Activated naive CD8-positive, alpha-beta T cell treated with anti-CD3 and anti-CD28 coated beads, Interleukin-2, amount 10 ng/mL, durations not matched to agents 7 days and 5 days (primary cell): Measurements from ENCODE around the gene DNAAF6. TPM values are rescaled to one million over a fixed set of nuclear protein-coding genes. Genes with fewer than 3 reads are reported as not detected.

ENCODE experiments used
- ATAC-seq: fragments of 150-1000 bp; cut with Tn5 transposase; one replicate; pipeline ENCODE4 v1.10.0; 2021; ENCODE audit warnings: low read depth, moderate library complexity
- POLR2A ChIA-PET: fragments of 350-600 bp; sonication (Branson Sonifier 250); formaldehyde crosslinking; loops from one replicate; lab custom pipeline; 2021; ENCODE audit warnings: antibody characterized with exemption; lab: Charles Lee
- DNase-seq: peaks from one replicate; pipeline ENCODE4 v3.0.0; 2021
- H3K27ac Mint-ChIP-seq: one replicate; pipeline ENCODE4 v1.8.0; 2022; ENCODE audit warnings: mild to moderate bottlenecking, mixed read lengths
- H3K27me3 Mint-ChIP-seq: one replicate; pipeline ENCODE4 v1.8.0; 2022; ENCODE audit warnings: mild to moderate bottlenecking, moderate library complexity, mixed read lengths
- H3K36me3 Mint-ChIP-seq: one replicate; pipeline ENCODE4 v1.8.0; 2021; ENCODE audit warnings: mild to moderate bottlenecking, mixed read lengths
- H3K4me1 Mint-ChIP-seq: one replicate; pipeline ENCODE4 v1.8.0; 2021; ENCODE audit warnings: mixed read lengths
- H3K4me3 Mint-ChIP-seq: one replicate; pipeline ENCODE4 v1.8.0; 2022; ENCODE audit warnings: mild to moderate bottlenecking, moderate library complexity, mixed read lengths
- H3K9me3 Mint-ChIP-seq: one replicate; pipeline ENCODE4 v1.8.0; 2021; ENCODE audit warnings: mixed read lengths
- total RNA-seq, 2 experiments: library from RNA; stranded (reverse); gene quantifications; one replicate each; pipeline ENCODE4 v1.2.3, GENCODE V29; 2021

Gene DNAAF6
- total RNA-seq, 2 experiments from 2014 or later: not detected

- no peak overlapping the region for H3K27ac Mint-ChIP-seq
- H3K9me3 Mint-ChIP-seq: no peaks in the 10 kb centered on the region
- H3K4me3 Mint-ChIP-seq: no peak overlapping the region
- DNase-seq: no peak
- no peaks in the 10 kb centered on the region for H3K36me3 Mint-ChIP-seq
- POLR2A ChIA-PET: no interaction called here
- ATAC-seq: no peak
- H3K27me3 Mint-ChIP-seq: peaks cover 5% of the 10 kb centered on the region
- no peaks in the 10 kb centered on the region for H3K4me1 Mint-ChIP-seq
Measured at GRCh38 chrX:107213477-107213876, 7.1 kb downstream of the DNAAF6 start.

DNA sequence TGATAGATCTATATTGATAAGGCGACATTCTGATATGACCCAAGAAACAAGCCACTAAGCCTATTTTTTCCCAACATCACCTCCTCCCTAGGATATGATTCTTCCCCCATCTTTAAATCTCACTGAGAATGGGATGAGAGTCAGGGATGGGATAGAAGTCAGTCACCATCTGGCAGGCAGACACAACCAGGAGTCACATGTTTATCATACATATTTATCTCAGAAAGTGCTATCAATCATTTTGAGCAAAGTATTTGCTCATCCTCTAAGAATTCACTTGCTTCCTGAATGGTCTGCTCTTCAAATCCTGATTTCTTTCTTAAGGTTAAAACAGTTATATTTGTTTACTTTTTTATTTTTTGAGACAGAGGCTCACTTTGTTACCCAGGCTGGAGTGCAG, 20.3 kb downstream of the DNAAF6 start:
- POLR2A ChIA-PET: no interaction called here
- no peak for DNase-seq
- Mint-ChIP-seq H3K4me1 (no peaks in the 10 kb centered on the region), H3K9me3 (no peaks in the 10 kb centered on the region), H3K27me3 (no peaks in the 10 kb centered on the region), H3K27ac (no peak overlapping the region), H3K4me3 (no peak overlapping the region), H3K36me3 (no peaks in the 10 kb centered on the region)
- ATAC-seq: no peak

DNA sequence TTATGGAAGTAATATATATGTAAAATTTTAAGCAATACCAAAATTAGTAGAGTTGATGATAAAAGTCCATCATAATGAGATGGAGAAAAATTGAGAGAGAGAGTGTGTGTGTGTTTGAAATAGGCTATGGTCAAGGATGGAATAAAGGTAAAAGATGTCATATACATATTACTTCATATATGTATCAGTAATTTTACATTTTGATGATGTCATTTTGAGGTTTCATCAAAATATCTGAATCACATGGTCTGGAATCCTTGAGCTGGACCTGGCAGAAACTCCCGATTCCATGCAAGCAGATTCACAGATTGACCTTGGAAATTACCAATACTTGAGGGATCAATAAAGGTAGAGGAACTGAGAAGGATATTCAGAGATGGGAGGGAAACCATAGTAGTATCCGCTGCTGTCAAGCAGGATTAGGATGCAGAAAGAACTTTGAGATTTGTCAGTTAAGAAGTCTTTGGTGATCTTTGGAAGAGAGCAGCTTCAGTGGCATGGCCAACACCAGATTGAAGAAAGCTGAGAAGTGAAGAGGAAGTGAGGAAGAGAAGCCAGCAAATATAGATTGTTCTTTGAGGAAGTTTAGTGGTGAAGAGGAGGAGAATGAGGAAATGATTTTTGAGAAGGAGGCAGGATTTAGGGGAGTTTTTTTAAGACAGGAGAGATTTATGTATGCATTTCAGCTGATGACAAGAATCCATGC, 21.5 kb downstream of the DNAAF6 start:
- POLR2A ChIA-PET: no interaction called here
- Mint-ChIP-seq H3K4me3 (no peak overlapping the region), H3K27ac (no peak overlapping the region), H3K36me3 (no peaks in the 10 kb centered on the region), H3K27me3 (no peaks in the 10 kb centered on the region), H3K9me3 (no peaks in the 10 kb centered on the region), H3K4me1 (no peaks in the 10 kb centered on the region)
- DNase-seq (no peak), ATAC-seq (no peak)

- POLR2A ChIA-PET: no interaction called here
- Mint-ChIP-seq H3K4me1 (no peaks in the 10 kb centered on the region), H3K27me3 (no peaks in the 10 kb centered on the region), H3K27ac (no peak overlapping the region), H3K36me3 (no peaks in the 10 kb centered on the region), H3K9me3 (no peaks in the 10 kb centered on the region), H3K4me3 (no peak overlapping the region)
- DNase-seq (no peak), ATAC-seq (no peak)
Measured at GRCh38 chrX:107228486-107228819, 22.0 kb downstream of the DNAAF6 start.

- H3K4me3 Mint-ChIP-seq: no peak overlapping the region
- DNase-seq (no peak), ATAC-seq (peak; percentile 42)
- POLR2A ChIA-PET: no interaction called here
- peaks cover 17% of the 10 kb centered on the region for H3K27me3 Mint-ChIP-seq
- no peak overlapping the region for H3K27ac Mint-ChIP-seq
- no peaks in the 10 kb centered on the region for H3K4me1 Mint-ChIP-seq
- no peaks in the 10 kb centered on the region for H3K9me3 Mint-ChIP-seq
- no peaks in the 10 kb centered on the region for H3K36me3 Mint-ChIP-seq
Measured at GRCh38 chrX:107272431-107272921, 66.1 kb downstream of the DNAAF6 start.

GRCh38 chrX:107273795-107274194, 67.4 kb downstream of the DNAAF6 start:
- Mint-ChIP-seq H3K4me3 (no peak overlapping the region), H3K27ac (no peak overlapping the region), H3K4me1 (no peaks in the 10 kb centered on the region), H3K36me3 (no peaks in the 10 kb centered on the region), H3K9me3 (no peaks in the 10 kb centered on the region), H3K27me3 (peaks cover 16% of the 10 kb centered on the region)
- ATAC-seq (no peak), DNase-seq (no peak)
- POLR2A ChIA-PET: no interaction called here

DNA sequence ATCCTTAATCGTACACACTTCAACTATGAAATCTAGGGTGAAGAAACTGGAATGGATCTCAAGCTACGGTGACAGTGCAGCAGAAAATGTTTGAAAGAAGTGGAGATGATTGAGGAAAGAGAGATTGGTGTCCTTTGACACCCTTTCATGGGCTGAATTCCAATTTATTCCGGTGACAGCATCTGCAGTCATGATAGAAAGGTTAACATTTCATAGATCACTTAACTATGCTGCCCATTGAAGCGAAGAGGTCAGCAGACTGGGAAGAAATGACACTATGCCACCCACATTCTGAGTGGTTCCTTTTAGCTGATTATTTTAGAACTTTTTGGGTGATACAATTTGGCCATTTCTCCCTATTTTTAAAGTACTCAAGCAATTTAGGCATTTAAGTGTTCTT, 82.3 kb downstream of the DNAAF6 start:
- POLR2A ChIA-PET: no interaction called here
- H3K27me3 Mint-ChIP-seq: peaks cover 5% of the 10 kb centered on the region
- H3K4me3 Mint-ChIP-seq: no peak overlapping the region
- H3K9me3 Mint-ChIP-seq: no peaks in the 10 kb centered on the region
- DNase-seq (no peak), ATAC-seq (no peak)
- H3K36me3 Mint-ChIP-seq: no peaks in the 10 kb centered on the region
- no peak overlapping the region for H3K27ac Mint-ChIP-seq
- H3K4me1 Mint-ChIP-seq: no peaks in the 10 kb centered on the region

DNA sequence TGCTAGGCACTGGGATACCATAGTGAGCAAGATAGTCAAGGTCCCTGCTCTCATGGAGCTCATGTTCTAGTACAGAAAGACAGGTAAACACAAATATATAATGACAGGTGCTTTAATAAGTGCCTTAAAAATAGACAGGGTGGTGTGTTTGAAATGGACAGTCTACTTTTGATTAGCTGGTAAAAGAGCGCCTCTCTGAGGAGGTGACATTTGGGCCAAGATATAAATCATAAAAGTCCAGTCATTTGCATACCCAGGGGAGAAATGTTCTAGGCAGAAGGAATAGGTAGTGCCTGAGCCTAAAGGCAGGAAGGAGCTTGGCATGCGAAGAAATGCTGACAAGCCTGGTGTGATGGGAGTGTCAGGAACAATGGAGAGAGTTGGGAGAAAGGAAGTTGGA, 83.6 kb downstream of the DNAAF6 start:
- no peak for ATAC-seq
- no peak overlapping the region for H3K27ac Mint-ChIP-seq
- H3K27me3 Mint-ChIP-seq: peaks cover under 1% of the 10 kb centered on the region
- H3K4me3 Mint-ChIP-seq: no peak overlapping the region
- DNase-seq: no peak
- H3K9me3 Mint-ChIP-seq: no peaks in the 10 kb centered on the region
- POLR2A ChIA-PET: no interaction called here
- no peaks in the 10 kb centered on the region for H3K4me1 Mint-ChIP-seq
- H3K36me3 Mint-ChIP-seq: no peaks in the 10 kb centered on the region

DNA sequence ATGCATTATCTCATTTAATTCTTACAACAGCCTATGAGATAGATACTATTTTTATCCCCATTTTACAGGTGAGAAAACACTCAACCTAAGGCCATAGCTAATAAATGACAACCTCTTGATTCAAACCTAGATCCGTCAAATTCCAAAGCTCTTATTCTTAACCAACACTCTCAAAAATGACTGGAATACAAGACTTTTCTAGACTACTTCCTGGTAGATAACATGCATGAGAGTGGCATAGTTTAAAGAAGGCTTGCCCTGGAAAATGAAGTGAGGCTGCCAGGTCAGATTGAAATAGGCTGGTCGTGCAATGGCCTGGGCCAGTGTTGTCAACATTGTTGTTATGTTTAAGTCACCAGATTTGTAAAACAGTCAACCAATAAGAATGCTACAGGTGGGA, 86.6 kb downstream of the DNAAF6 start:
- H3K36me3 Mint-ChIP-seq: no peaks in the 10 kb centered on the region
- H3K9me3 Mint-ChIP-seq: no peaks in the 10 kb centered on the region
- no peak overlapping the region for H3K27ac Mint-ChIP-seq
- DNase-seq (no peak), ATAC-seq (no peak)
- H3K4me3 Mint-ChIP-seq: no peak overlapping the region
- POLR2A ChIA-PET: interaction anchor here (0.6 kb wide), 1 partner anchor 317 kb away, joined by 3 read pairs; no protein-coding TSS in a partner anchor
- peaks cover 2% of the 10 kb centered on the region for H3K27me3 Mint-ChIP-seq
- H3K4me1 Mint-ChIP-seq: no peaks in the 10 kb centered on the region

Other genes starting within 250 kb of the DNAAF6 start
- gene MORC4, start 206.4 kb upstream of the DNAAF6 start, total RNA-seq: 1 to 10 TPM; 7.7 to 8.6 TPM
- 10 to 100 TPM; 19.2 to 19.7 TPM for gene RBM41, start 87.8 kb upstream of the DNAAF6 start, total RNA-seq
- 1 to 10 TPM; 1.8 to 3.5 TPM for gene NUP62CL, start 178 bp upstream of the DNAAF6 start, total RNA-seq
- 1 to 10 TPM; 1.4 to 2.0 TPM for gene FRMPD3, start 243.0 kb downstream of the DNAAF6 start, total RNA-seq